Measurements from ENCODE around the gene LEMD3.
A peak's percentile ranks its signal among the peaks of the same experiment; 100 is the strongest.

Gene LEMD3

GRCh38 chr12:65184176-65184857 lies 14.9 kb downstream of the LEMD3 start:
- DNase-seq (ENCODE audit: insufficient read length, low spot score): no peak
- no peak for TF ChIP-seq CTCF (IDR thresholded peaks at IDR 0.05; ENCODE audit: insufficient read depth, missing control alignments)
- no peak for FAIRE-seq

GRCh38 chr12:65184858-65185229 lies 15.5 kb downstream of the LEMD3 start:
- no peak for DNase-seq (ENCODE audit: insufficient read length, low spot score)
- no peak for TF ChIP-seq CTCF (IDR thresholded peaks at IDR 0.05; ENCODE audit: insufficient read depth, missing control alignments)
- FAIRE-seq: no peak

GRCh38 chr12:65187665-65188064 lies 18.3 kb downstream of the LEMD3 start:
- FAIRE-seq: no peak
- DNase-seq (ENCODE audit: insufficient read length, low spot score): no peak
- no peak for TF ChIP-seq CTCF (IDR thresholded peaks at IDR 0.05; ENCODE audit: insufficient read depth, missing control alignments)

GRCh38 chr12:65188179-65188701 lies 18.9 kb downstream of the LEMD3 start:
- FAIRE-seq (peak; percentile 16), DNase-seq (ENCODE audit: insufficient read length, low spot score) (no peak)
- no peak for TF ChIP-seq CTCF (IDR thresholded peaks at IDR 0.05; ENCODE audit: insufficient read depth, missing control alignments)

- DNase-seq (ENCODE audit: insufficient read length, low spot score): no peak
- no peak for FAIRE-seq
- TF ChIP-seq CTCF (IDR thresholded peaks at IDR 0.05; ENCODE audit: insufficient read depth, missing control alignments): no peak
These were observed 19.8 kb downstream of the LEMD3 start for GRCh38 chr12:65189028-65189718.

GRCh38 chr12:65192963-65193516 lies 23.7 kb downstream of the LEMD3 start:
- TF ChIP-seq CTCF (IDR thresholded peaks at IDR 0.05; ENCODE audit: insufficient read depth, missing control alignments): no peak
- FAIRE-seq (peak; percentile 48), DNase-seq (ENCODE audit: insufficient read length, low spot score) (no peak)

- FAIRE-seq (peak; percentile 87), DNase-seq (ENCODE audit: insufficient read length, low spot score) (no peak)
- no peak for TF ChIP-seq CTCF (IDR thresholded peaks at IDR 0.05; ENCODE audit: insufficient read depth, missing control alignments)
These were observed 25.6 kb downstream of the LEMD3 start for GRCh38 chr12:65194949-65195348.

Data from D721Med (cell line).